ENCODE measurements around the gene EPO.
"Not testable (repeated sequence)": the region's sequence is repeated elsewhere in the genome, so short reads cannot be mapped to it uniquely, and the experiment has no call there.

The EPO gene

GRCh38 chr7:100687751-100688300, 32.4 kb upstream of the EPO start:
- Mint-ChIP-seq H3K9me3 (no peaks in the 10 kb centered on the region), H3K27ac (no peak overlapping the region), H3K4me3 (no peak overlapping the region), H3K36me3 (peaks cover 11% of the 10 kb centered on the region), H3K27me3 (no peaks in the 10 kb centered on the region), H3K4me1 (peaks cover 21% of the 10 kb centered on the region)
- no peak for DNase-seq (ENCODE audit: low spot score in 2 of 2)
- no peak for ATAC-seq (ENCODE audit: low read depth)

GRCh38 chr7:100688326-100688860, 31.9 kb upstream of the EPO start:
- peaks cover 26% of the 10 kb centered on the region for H3K4me1 Mint-ChIP-seq
- no peak for DNase-seq (ENCODE audit: low spot score in 2 of 2)
- H3K36me3 Mint-ChIP-seq, result peaks cover 9% of the 10 kb centered on the region
- H3K27me3 Mint-ChIP-seq, result no peaks in the 10 kb centered on the region
- no peak for ATAC-seq (ENCODE audit: low read depth)
- H3K27ac Mint-ChIP-seq, result peak overlapping the region; percentile 75
- H3K9me3 Mint-ChIP-seq, result no peaks in the 10 kb centered on the region
- H3K4me3 Mint-ChIP-seq, result no peak overlapping the region

GRCh38 chr7:100689230-100690135, 30.8 kb upstream of the EPO start:
- Mint-ChIP-seq H3K36me3 (peaks cover 9% of the 10 kb centered on the region), H3K4me3 (peak overlapping the region; percentile 27), H3K9me3 (no peaks in the 10 kb centered on the region), H3K27me3 (no peaks in the 10 kb centered on the region), H3K27ac (peak overlapping the region; percentile 75), H3K4me1 (peaks cover 26% of the 10 kb centered on the region)
- DNase-seq (ENCODE audit: low spot score in 2 of 2) (no peak), ATAC-seq (ENCODE audit: low read depth) (no peak)

- Mint-ChIP-seq H3K9me3 (no peaks in the 10 kb centered on the region), H3K4me3 (peak overlapping the region; percentile 91), H3K4me1 (peaks cover 31% of the 10 kb centered on the region), H3K27ac (no peak overlapping the region), H3K36me3 (peaks cover 7% of the 10 kb centered on the region), H3K27me3 (no peaks in the 10 kb centered on the region)
- ATAC-seq (ENCODE audit: low read depth), result peak; percentile 54
- DNase-seq (ENCODE audit: low spot score in 2 of 2), result peak; percentile 81 to 89
Observed at GRCh38 chr7:100691676-100692577, 28.3 kb upstream of the EPO start.

GRCh38 chr7:100692578-100692961, 27.7 kb upstream of the EPO start:
- no peak for DNase-seq (ENCODE audit: low spot score in 2 of 2)
- Mint-ChIP-seq H3K9me3 (no peaks in the 10 kb centered on the region), H3K4me3 (peak overlapping the region; percentile 91), H3K4me1 (peaks cover 31% of the 10 kb centered on the region), H3K27me3 (no peaks in the 10 kb centered on the region), H3K36me3 (peaks cover 7% of the 10 kb centered on the region), H3K27ac (peak overlapping the region; percentile 90)
- ATAC-seq (ENCODE audit: low read depth), result no peak

GRCh38 chr7:100693312-100694097, 26.8 kb upstream of the EPO start:
- ATAC-seq (ENCODE audit: low read depth) (peak; percentile 31), DNase-seq (ENCODE audit: low spot score in 2 of 2) (no peak)
- Mint-ChIP-seq H3K9me3 (no peaks in the 10 kb centered on the region), H3K4me3 (peak overlapping the region; percentile 91), H3K4me1 (peaks cover 31% of the 10 kb centered on the region), H3K27me3 (no peaks in the 10 kb centered on the region), H3K36me3 (peaks cover 5% of the 10 kb centered on the region), H3K27ac (peak overlapping the region; percentile 90)

GRCh38 chr7:100694098-100694745, 26.0 kb upstream of the EPO start, which contains the start of gene GIGYF1:
GIGYF1 (minus strand) TSS chr7:100694250; CDS start chr7:100688238, 6,012 bp downstream.
- peak; percentile 73 for ATAC-seq (ENCODE audit: low read depth)
- Mint-ChIP-seq H3K27ac (peak within 1 kb of the TSS; percentile 90), H3K9me3 (no peaks in the 10 kb centered on the region), H3K27me3 (no peaks in the 10 kb centered on the region), H3K4me1 (peaks cover 26% of the 10 kb centered on the region), H3K4me3 (peak within 1 kb of the TSS; percentile 91), H3K36me3 (no peaks in the 10 kb centered on the region)
- peak; percentile 46 to 69 for DNase-seq (ENCODE audit: low spot score in 2 of 2)

- no peaks in the 10 kb centered on the region for H3K9me3 Mint-ChIP-seq
- H3K4me1 Mint-ChIP-seq, result peaks cover 22% of the 10 kb centered on the region
- peak overlapping the region; percentile 73 for H3K27ac Mint-ChIP-seq
- no peak for ATAC-seq (ENCODE audit: low read depth)
- no peak for DNase-seq (ENCODE audit: low spot score in 2 of 2)
- no peaks in the 10 kb centered on the region for H3K36me3 Mint-ChIP-seq
- H3K27me3 Mint-ChIP-seq, result no peaks in the 10 kb centered on the region
- H3K4me3 Mint-ChIP-seq, result no peak overlapping the region
Observed at GRCh38 chr7:100696123-100696521, 24.1 kb upstream of the EPO start.

GRCh38 chr7:100699018-100699417, 21.2 kb upstream of the EPO start:
- no peak overlapping the region for H3K4me3 Mint-ChIP-seq
- H3K4me1 Mint-ChIP-seq, result peaks cover 5% of the 10 kb centered on the region
- no peak for ATAC-seq (ENCODE audit: low read depth)
- H3K27me3 Mint-ChIP-seq, result no peaks in the 10 kb centered on the region
- no peak for DNase-seq (ENCODE audit: low spot score in 2 of 2)
- no peaks in the 10 kb centered on the region for H3K36me3 Mint-ChIP-seq
- H3K27ac Mint-ChIP-seq, result no peak overlapping the region
- H3K9me3 Mint-ChIP-seq, result no peaks in the 10 kb centered on the region

- H3K36me3 Mint-ChIP-seq; DNase-seq (ENCODE audit: low spot score in 2 of 2); H3K27me3 Mint-ChIP-seq; ATAC-seq (ENCODE audit: low read depth); H3K4me3 Mint-ChIP-seq; H3K9me3 Mint-ChIP-seq; H3K4me1 Mint-ChIP-seq; H3K27ac Mint-ChIP-seq: not testable (repeated sequence)
Observed at GRCh38 chr7:100701089-100701488, 19.2 kb upstream of the EPO start.

- ATAC-seq (ENCODE audit: low read depth) (peak; percentile 55), DNase-seq (ENCODE audit: low spot score in 2 of 2) (peak; percentile 81 to 87)
- H3K4me3 Mint-ChIP-seq, result peak overlapping the region; percentile 95
- H3K36me3 Mint-ChIP-seq, result peaks cover 2% of the 10 kb centered on the region
- no peaks in the 10 kb centered on the region for H3K9me3 Mint-ChIP-seq
- H3K4me1 Mint-ChIP-seq, result peaks cover 8% of the 10 kb centered on the region
- H3K27ac Mint-ChIP-seq, result peak overlapping the region; percentile 91
- H3K27me3 Mint-ChIP-seq, result no peaks in the 10 kb centered on the region
Observed at GRCh38 chr7:100705320-100705752, 14.9 kb upstream of the EPO start.

GRCh38 chr7:100705753-100706671, 14.3 kb upstream of the EPO start, which contains the start of gene POP7:
POP7 (plus strand) TSS chr7:100706121; CDS start chr7:100706831, 710 bp downstream.
- Mint-ChIP-seq H3K27me3 (no peaks in the 10 kb centered on the region), H3K4me3 (peak within 1 kb of the TSS; percentile 95), H3K9me3 (no peaks in the 10 kb centered on the region), H3K27ac (peak within 1 kb of the TSS; percentile 91), H3K36me3 (peaks cover 2% of the 10 kb centered on the region), H3K4me1 (peaks cover 8% of the 10 kb centered on the region)
- ATAC-seq (ENCODE audit: low read depth), result peak; percentile 94
- peak; percentile 96 for DNase-seq (ENCODE audit: low spot score in 2 of 2)

Measured in memory B cell (primary cell).